SK-N-SH (cell line): Measurements from ENCODE around the gene PELI1. TPM values are rescaled to one million over a fixed set of nuclear protein-coding genes. Genes with fewer than 3 reads are reported as not detected.

Experiments used
- CTCF ChIA-PET: fragments of 300-600, 350-600 bp; formaldehyde crosslinking; extraction: SDS; loops from one replicate; lab custom pipeline; 2021; lab: Yijun Ruan, JAX
- POLR2A ChIA-PET: fragments of 350-600 bp; sonication (Branson Sonifier 250); formaldehyde crosslinking; extraction: SDS; loops from one replicate; lab custom pipeline; 2020; ENCODE audit warnings: antibody characterized with exemption, inconsistent platforms; lab: Yijun Ruan, JAX
- DNase-seq: peaks from one replicate; pipeline ENCODE4 v3.0.0; 2012
- H2AFZ ChIP-seq: fragments of 200-600 bp; sonication (generic); 2 replicates; pipeline ENCODE4 v1.8.1; 2016; ENCODE audit warnings: antibody characterized with exemption, mild to moderate bottlenecking, low read depth
- H3F3A ChIP-seq: fragments of 200-600 bp; sonication (generic); replicated peaks from 2 replicates; pipeline ENCODE3; 2016; ENCODE audit warnings: antibody characterized with exemption, mild to moderate bottlenecking; ENCODE audit not compliant: insufficient read depth
- H3K27ac ChIP-seq, 2 experiments: fragments of 200-500 bp in 1 of 2; fragments of 200-600 bp in 1 of 2; sonication (Bioruptor generic) in 1 of 2; sonication (generic), shearing (Covaris generic) in 1 of 2; 2 replicates each; pipeline versions ENCODE4 v1.5.1 to v1.6.1; 2014 to 2016; ENCODE audit warnings: low read depth in 2 of 2, inconsistent platforms in 1 of 2, low read length in 1 of 2, mild to moderate bottlenecking in 1 of 2, mixed read lengths in 1 of 2
- H3K27me3 ChIP-seq: fragments of 200-600 bp; sonication (generic), shearing (Covaris generic); 2 replicates; pipeline ENCODE4 v1.6.1; 2016; ENCODE audit warnings: mixed run types; ENCODE audit not compliant: insufficient read depth
- H3K36me3 ChIP-seq, 2 experiments: fragments of 200-500 bp in 1 of 2; fragments of 200-600 bp in 1 of 2; sonication (Bioruptor generic) in 1 of 2; sonication (generic) in 1 of 2; replicated peaks in 1 of 2; 2 replicates each; pipeline versions ENCODE3 to v1.5.1; 2014 to 2016; ENCODE audit warnings: low read length in 1 of 2, mild to moderate bottlenecking in 1 of 2; ENCODE audit not compliant: insufficient read depth in 2 of 2, control insufficient read depth in 1 of 2
- H3K4me1 ChIP-seq, 2 experiments: fragments of 200-500 bp in 1 of 2; fragments of 200-600 bp in 1 of 2; sonication (Bioruptor generic) in 1 of 2; sonication (generic), shearing (Covaris generic) in 1 of 2; 2 replicates each; pipeline versions ENCODE4 v1.5.1 to v1.6.1; 2014 to 2016; ENCODE audit warnings: low read depth in 1 of 2, low read length in 1 of 2, mixed run types in 1 of 2; ENCODE audit not compliant: insufficient read depth in 2 of 2, control insufficient read depth in 1 of 2
- H3K4me2 ChIP-seq: fragments of 200-600 bp; sonication (generic), shearing (Covaris generic); 2 replicates; pipeline ENCODE4 v1.6.1; 2017; ENCODE audit warnings: mixed run types
- H3K4me3 ChIP-seq, 2 experiments: fragments of 200-500 bp in 1 of 2; fragments of 200-600 bp in 1 of 2; sonication (Bioruptor generic) in 1 of 2; sonication (generic), shearing (Covaris generic) in 1 of 2; 2 replicates each; pipeline versions ENCODE4 v1.5.1 to v1.8.1; 2014 to 2016; ENCODE audit warnings: low read depth in 2 of 2, inconsistent platforms in 1 of 2, low read length in 1 of 2, mild to moderate bottlenecking in 1 of 2, mixed read lengths in 1 of 2, moderate library complexity in 1 of 2
- H3K79me2 ChIP-seq: fragments of 200-600 bp; sonication (generic); 2 replicates; pipeline ENCODE4 v1.8.1; 2017; ENCODE audit warnings: mild to moderate bottlenecking; ENCODE audit not compliant: insufficient read depth
- H3K9ac ChIP-seq: fragments of 200-600 bp; sonication (generic); 2 replicates; pipeline ENCODE4 v1.6.1; 2017; ENCODE audit warnings: mixed run types
- H3K9me2 ChIP-seq: fragments of 200-600 bp; sonication (generic); 2 replicates; pipeline ENCODE4 v1.6.1; 2017; ENCODE audit warnings: mixed run types
- H3K9me3 ChIP-seq: fragments of 200-600 bp; sonication (generic); 2 replicates; pipeline ENCODE4 v1.6.1; 2017; ENCODE audit warnings: mixed run types, mild to moderate bottlenecking, moderate library complexity
- H4K20me1 ChIP-seq: fragments of 200-600 bp; sonication (generic); 2 replicates; pipeline ENCODE4 v1.6.1; 2017; ENCODE audit warnings: mild to moderate bottlenecking, mixed run types; ENCODE audit not compliant: insufficient read depth
- CHD2 ChIP-seq: fragments of 150-350 bp; IDR thresholded peaks from 2 replicates; pipeline ENCODE4 v1.6.1; 2018; ENCODE audit warnings: low read length; ENCODE audit not compliant: partially characterized antibody
- CTCF ChIP-seq: fragments of 200-600 bp; sonication (generic); IDR thresholded peaks from 2 replicates; pipeline ENCODE4 v1.6.1; 2017; ENCODE audit warnings: antibody characterized with exemption, mild to moderate bottlenecking, moderate library complexity
- ELF1 ChIP-seq: IDR thresholded peaks from 2 replicates; pipeline ENCODE4 v1.4.0; 2012
- EZH2phosphoT487 ChIP-seq: fragments of 200-600 bp; sonication (generic); IDR thresholded peaks from 2 replicates; pipeline ENCODE4 v1.6.1; 2017; ENCODE audit warnings: low read depth, mixed run types, mild to moderate bottlenecking, antibody characterized with exemption, moderate library complexity, borderline replicate concordance
- FOSL2 ChIP-seq: IDR thresholded peaks from 2 replicates; pipeline ENCODE4 v1.4.0; 2012; ENCODE audit warnings: low read depth, mild to moderate bottlenecking, moderate library complexity, borderline replicate concordance
- FOXM1 ChIP-seq: IDR thresholded peaks from 2 replicates; pipeline ENCODE4 v1.4.0; 2012; ENCODE audit warnings: low read depth, mild to moderate bottlenecking
- GABPA ChIP-seq: IDR thresholded peaks from 2 replicates; pipeline ENCODE4 v1.4.0; 2012; ENCODE audit warnings: low read depth, mild to moderate bottlenecking
- IRF3 ChIP-seq: fragments of 150-350 bp; IDR thresholded peaks from 2 replicates; pipeline ENCODE4 v1.6.1; 2016; ENCODE audit warnings: mild to moderate bottlenecking, low read depth, low read length
- JUND ChIP-seq: IDR thresholded peaks from 2 replicates; pipeline ENCODE4 v1.4.0; 2012
- MAX ChIP-seq: IDR thresholded peaks from 2 replicates; pipeline ENCODE4 v1.4.0; 2012; ENCODE audit warnings: low read depth
- MEF2A ChIP-seq: IDR thresholded peaks from 2 replicates; pipeline ENCODE4 v1.4.0; 2012; ENCODE audit warnings: low read depth, borderline replicate concordance
- MXI1 ChIP-seq: IDR thresholded peaks from 2 replicates; pipeline ENCODE4 v1.6.1; 2012; ENCODE audit warnings: mild to moderate bottlenecking, low read depth, low read length, improper control_type of control experiment
- NFIC ChIP-seq: IDR thresholded peaks from 2 replicates; pipeline ENCODE4 v1.4.0; 2012; ENCODE audit warnings: borderline replicate concordance
- NRF1 ChIP-seq: IDR thresholded peaks from 2 replicates; pipeline ENCODE4 v1.6.1; 2012; ENCODE audit warnings: low read depth, mild to moderate bottlenecking, low read length
- POLR2AphosphoS5 ChIP-seq: IDR thresholded peaks from 2 replicates; pipeline ENCODE4 v1.6.1; 2012; ENCODE audit warnings: low read depth, low read length
- REST ChIP-seq: IDR thresholded peaks from 2 replicates; pipeline ENCODE4 v1.6.1; 2012; ENCODE audit warnings: mild to moderate bottlenecking, low read depth, low read length, moderate library complexity
- RXRA ChIP-seq: IDR thresholded peaks from 2 replicates; pipeline ENCODE4 v1.4.0; 2012; ENCODE audit warnings: low read depth, mild to moderate bottlenecking, borderline replicate concordance
- SIN3A ChIP-seq: IDR thresholded peaks from 2 replicates; pipeline ENCODE4 v1.6.1; 2012; ENCODE audit warnings: low read depth, mild to moderate bottlenecking, low read length, moderate library complexity, borderline replicate concordance
- TCF12 ChIP-seq: IDR thresholded peaks from 2 replicates; pipeline ENCODE4 v1.4.0; 2012
- USF1 ChIP-seq: IDR thresholded peaks from 2 replicates; pipeline ENCODE4 v1.4.0; 2012; ENCODE audit warnings: low read depth, borderline replicate concordance
- USF2 ChIP-seq: fragments of 150-350 bp; IDR thresholded peaks from 2 replicates; pipeline ENCODE4 v1.6.1; 2017; ENCODE audit warnings: antibody characterized with exemption, low read length, low read depth, borderline replicate concordance
- YY1 ChIP-seq: IDR thresholded peaks from 2 replicates; pipeline ENCODE4 v1.4.0; 2012; ENCODE audit warnings: low read depth, mild to moderate bottlenecking
- ZBTB33 ChIP-seq: IDR thresholded peaks from 2 replicates; pipeline ENCODE4 v1.4.0; 2012; ENCODE audit warnings: low read depth, borderline replicate concordance
- WGBS: methylation state at CpG from one replicate; pipeline ENCODE4 v1.1.6; 2017; ENCODE audit warnings: low lambda C conversion rate; 5-methylcytosine and 5-hydroxymethylcytosine counted together
- polyA plus RNA-seq, 3 experiments: library from polyadenylated mRNA; depleted of rRNA; stranded (reverse); fragments of >200 nt; gene quantifications; 2 replicates each; pipeline ENCODE4 v1.2.3, GENCODE V29; 2012

PELI1 gene
- polyA plus RNA-seq, 1 of the 3 experiments (the other 2 are of a cell fraction) = 4.2 TPM

GRCh38 chr2:64049633-64050220, 94.5 kb downstream of the PELI1 start:
- H2AFZ ChIP-seq = peak overlapping the region; percentile 16; the same call in 1 of the 2 replicates
- H3K4me1 ChIP-seq = peaks cover 0 to 19% of the 10 kb centered on the region in 2 experiments; a peak in 2 of 4 replicates
- H3K36me3 ChIP-seq = no peaks in the 10 kb centered on the region
- H3K4me2 ChIP-seq = no peak overlapping the region
- H3F3A ChIP-seq = no peaks in the 10 kb centered on the region
- no peak overlapping the region for H3K4me3 ChIP-seq
- H3K79me2 ChIP-seq = no peaks in the 10 kb centered on the region
- ChIA-PET POLR2A (interaction anchor here (1.0 kb wide), 1 partner anchor 278 kb away, joined by 5 read pairs; no protein-coding TSS in a partner anchor), CTCF (interaction anchor here (0.6 to 9.9 kb wide), 51 partner anchors 8 to 839 kb away, joined by 3 to 235 read pairs (median 4); partner anchors contain the start of gene AFTPH)
- H3K9me2 ChIP-seq = no peaks in the 10 kb centered on the region
- H3K27ac ChIP-seq = no peak overlapping the region; a peak in 1 of 4 replicates
- 13% methylated on average over 3 of the region's 3 CpGs for WGBS
- H3K9me3 ChIP-seq = no peaks in the 10 kb centered on the region
- no peaks in the 10 kb centered on the region for H3K27me3 ChIP-seq
- no peaks in the 10 kb centered on the region for H4K20me1 ChIP-seq
- H3K9ac ChIP-seq = no peak overlapping the region
- peak; percentile 71 for DNase-seq
- TF ChIP-seq MXI1 = peak; percentile 7; the same call in 1 of the 2 replicates
- TF ChIP-seq IRF3 = no peak
- no peak for TF ChIP-seq JUND
- TF ChIP-seq USF1 = no peak
- TF ChIP-seq FOSL2 = no peak
- TF ChIP-seq CHD2 = peak; percentile 32
- TF ChIP-seq TCF12 = no peak
- TF ChIP-seq RXRA = no peak
- no peak for TF ChIP-seq MAX
- TF ChIP-seq SIN3A = no peak
- TF ChIP-seq GABPA = no peak
- no peak for TF ChIP-seq YY1
- no peak for TF ChIP-seq NRF1
- no peak for TF ChIP-seq MEF2A
- no peak for TF ChIP-seq ZBTB33
- TF ChIP-seq CTCF = peak; percentile 91
- no peak for TF ChIP-seq ELF1
- no peak for TF ChIP-seq NFIC
- no peak for TF ChIP-seq USF2
- no peak for TF ChIP-seq REST
- no peak for TF ChIP-seq EZH2phosphoT487
- TF ChIP-seq POLR2AphosphoS5 = no peak
- TF ChIP-seq FOXM1 = no peak
